Medulla oblongata (tissue), 1 donor: ENCODE data around the gene FXYD3.
"Not testable (repeated sequence)": the region's sequence is repeated elsewhere in the genome, so short reads cannot be mapped to it uniquely, and the experiment has no call there.

ENCODE experiments used
- DNase-seq: peaks from one replicate; pipeline ENCODE4 v3.0.0-alpha.2; 2015; ENCODE audit errors: extremely low spot score

The FXYD3 gene

GRCh38 chr19:35124098-35125060 is 8.8 kb downstream of the FXYD3 start:
- peak; percentile 98 for DNase-seq

- no peak for DNase-seq
These were observed 9.7 kb downstream of the FXYD3 start for GRCh38 chr19:35125270-35125717.

GRCh38 chr19:35125749-35126623 is 10.4 kb downstream of the FXYD3 start:
- no peak for DNase-seq

GRCh38 chr19:35126624-35126959 is 11.0 kb downstream of the FXYD3 start:
- peak; percentile 76 for DNase-seq

GRCh38 chr19:35127871-35128270 is 12.2 kb downstream of the FXYD3 start:
- no peak for DNase-seq

- DNase-seq = no peak
These were observed 12.9 kb downstream of the FXYD3 start for GRCh38 chr19:35128398-35129057.

GRCh38 chr19:35129724-35130274 is 14.2 kb downstream of the FXYD3 start:
- DNase-seq = not testable (repeated sequence)

- DNase-seq = no peak
These were observed 15.4 kb downstream of the FXYD3 start for GRCh38 chr19:35130761-35131720.

- no peak for DNase-seq
These were observed 16.6 kb downstream of the FXYD3 start for GRCh38 chr19:35132254-35132653.

- DNase-seq = no peak
These were observed 18.2 kb downstream of the FXYD3 start for GRCh38 chr19:35133826-35134225.

GRCh38 chr19:35134601-35135242 is 19.1 kb downstream of the FXYD3 start, which contains the start of gene LGI4:
Gene LGI4 (minus strand): TSS chr19:35135059. CDS start chr19:35134680, 379 bp downstream.
- no peak for DNase-seq

GRCh38 chr19:35135389-35135909 is 19.8 kb downstream of the FXYD3 start:
- DNase-seq = peak; percentile 89

GRCh38 chr19:35136231-35136630 is 20.6 kb downstream of the FXYD3 start:
- DNase-seq = no peak

GRCh38 chr19:35136977-35137702 is 21.5 kb downstream of the FXYD3 start:
- no peak for DNase-seq

- no peak for DNase-seq
These were observed 22.8 kb downstream of the FXYD3 start, which contains the start of gene FXYD1 for GRCh38 chr19:35138305-35138892. Gene FXYD1 (plus strand): TSS chr19:35138824. CDS start chr19:35140080, 1,256 bp downstream.

GRCh38 chr19:35140207-35140961 is 24.8 kb downstream of the FXYD3 start:
- DNase-seq = no peak

- DNase-seq = peak; percentile 92
These were observed 25.6 kb downstream of the FXYD3 start for GRCh38 chr19:35140962-35141836.
